Activated CD4-positive, alpha-beta T cell treated with anti-CD3 and anti-CD28 coated beads, Interleukin-2, Interleukin-4, amounts not matched to agents 100 ng/mL and 50 ng/mL, durations not matched to agents 16 hours and 8 hours (primary cell): ENCODE data around the gene PSMB2.

ENCODE experiments used
- DNase-seq: peaks from one replicate; pipeline ENCODE4 v3.0.0-alpha.2; 2020; ENCODE audit warnings: low spot score

The PSMB2 gene

GRCh38 chr1:35556484-35557117 lies 84.7 kb downstream of the PSMB2 start:
- DNase-seq = no peak

- no peak for DNase-seq
Observed at GRCh38 chr1:35555601-35556477, 85.5 kb downstream of the PSMB2 start.

- DNase-seq = no peak
Observed at GRCh38 chr1:35555212-35555584, 86.1 kb downstream of the PSMB2 start.

- no peak for DNase-seq
Observed at GRCh38 chr1:35554266-35555211, 86.8 kb downstream of the PSMB2 start.

- DNase-seq = no peak
Observed at GRCh38 chr1:35553851-35554250, 87.5 kb downstream of the PSMB2 start.
